HCT116 (cell line): ENCODE data around the gene ARID5B.

Experiments used
- POLR2AphosphoS5 ChIP-seq: IDR thresholded peaks from 2 replicates; pipeline ENCODE4 v1.6.1; 2011; ENCODE audit warnings: mild to moderate bottlenecking, low read depth, low read length, moderate library complexity
- TF ChIP-seq, protein P1 (sequence below), 3 experiments: fragments of 200-600 bp in 1 of 3; sonication (generic) in 1 of 3; IDR thresholded peaks in 2 of 3; conservative IDR thresholded peaks in 1 of 3; 2 replicates each; pipeline ENCODE4 v1.5.1; 2012 to 2017; ENCODE audit warnings: low read depth in 2 of 3, low read length in 2 of 3, antibody characterized with exemption in 1 of 3, borderline replicate concordance in 1 of 3, control low read depth in 1 of 3, mild to moderate bottlenecking in 1 of 3, mixed read lengths in 1 of 3, mixed run types in 1 of 3, moderate library complexity in 1 of 3; ENCODE audit not compliant: insufficient read depth in 1 of 3

DNA sequence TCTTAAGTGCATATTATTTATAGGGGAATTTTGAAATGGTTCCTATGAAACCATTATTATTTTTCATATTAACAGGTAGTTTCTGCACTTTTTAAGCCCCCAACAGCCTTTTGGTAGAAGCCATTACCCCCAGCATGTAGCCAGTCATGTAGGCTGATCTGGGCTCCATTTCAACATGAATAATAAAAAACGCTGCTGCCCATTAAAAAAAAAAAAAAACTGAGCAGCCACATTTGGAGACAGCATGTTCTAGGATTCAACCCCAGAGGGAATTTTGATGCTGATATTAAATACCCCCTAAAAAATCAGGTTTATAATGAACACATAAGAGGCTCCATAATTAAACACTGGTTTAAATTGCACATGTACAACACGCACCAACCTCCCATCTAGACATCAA is 185.8 kb downstream of the ARID5B start:
- TF ChIP-seq, protein P1, sequence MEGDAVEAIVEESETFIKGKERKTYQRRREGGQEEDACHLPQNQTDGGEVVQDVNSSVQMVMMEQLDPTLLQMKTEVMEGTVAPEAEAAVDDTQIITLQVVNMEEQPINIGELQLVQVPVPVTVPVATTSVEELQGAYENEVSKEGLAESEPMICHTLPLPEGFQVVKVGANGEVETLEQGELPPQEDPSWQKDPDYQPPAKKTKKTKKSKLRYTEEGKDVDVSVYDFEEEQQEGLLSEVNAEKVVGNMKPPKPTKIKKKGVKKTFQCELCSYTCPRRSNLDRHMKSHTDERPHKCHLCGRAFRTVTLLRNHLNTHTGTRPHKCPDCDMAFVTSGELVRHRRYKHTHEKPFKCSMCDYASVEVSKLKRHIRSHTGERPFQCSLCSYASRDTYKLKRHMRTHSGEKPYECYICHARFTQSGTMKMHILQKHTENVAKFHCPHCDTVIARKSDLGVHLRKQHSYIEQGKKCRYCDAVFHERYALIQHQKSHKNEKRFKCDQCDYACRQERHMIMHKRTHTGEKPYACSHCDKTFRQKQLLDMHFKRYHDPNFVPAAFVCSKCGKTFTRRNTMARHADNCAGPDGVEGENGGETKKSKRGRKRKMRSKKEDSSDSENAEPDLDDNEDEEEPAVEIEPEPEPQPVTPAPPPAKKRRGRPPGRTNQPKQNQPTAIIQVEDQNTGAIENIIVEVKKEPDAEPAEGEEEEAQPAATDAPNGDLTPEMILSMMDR (IDR thresholded peaks at IDR 0.05 in 2 of 3, conservative IDR thresholded peaks at IDR 0.05 in 1 of 3; ENCODE audit: borderline replicate concordance in 1 of 3, insufficient read depth in 1 of 3, low read depth in 2 of 3, low read length in 2 of 3), result no peak
- TF ChIP-seq POLR2AphosphoS5, result no peak
